ENCODE results near the gene MICAL2. TPM values are rescaled to one million over a fixed set of nuclear protein-coding genes. Genes with fewer than 3 reads are reported as not detected.

The MICAL2 gene
- total and polyA plus RNA-seq, 2 donors (not counting 1 experiment from before 2014, with no cell fraction given) = 0.32 to 0.40 TPM

DNA sequence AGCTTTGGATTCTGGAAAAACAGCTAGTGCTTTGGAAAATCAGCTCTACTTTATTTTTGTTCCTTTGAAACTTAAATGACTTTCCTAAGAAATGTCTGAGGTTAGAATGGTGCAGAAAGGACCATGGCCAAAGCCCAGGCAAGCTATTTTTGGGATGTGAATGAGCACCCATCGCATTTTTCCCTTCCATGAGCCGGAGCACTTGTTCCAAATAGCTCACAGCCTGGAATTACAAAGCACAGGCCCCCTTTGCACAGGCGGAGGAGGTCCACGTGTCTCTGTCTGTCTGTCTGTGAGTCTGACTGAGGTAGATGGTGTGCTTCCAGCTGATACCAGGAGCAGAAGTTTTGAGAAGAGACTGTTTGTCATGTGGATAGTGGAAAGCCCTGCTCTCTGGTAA is 50.7 kb downstream of the MICAL2 start:
- no peaks in the 10 kb centered on the region for H3K36me3 ChIP-seq (replicated peaks in 1 of 2; ENCODE audit: control extremely low read depth in 1 of 2, control insufficient read depth in 1 of 2, extremely low read depth in 1 of 2, insufficient read depth in 2 of 2, low read length in 1 of 2)
- no peak overlapping the region for H3K4me2 ChIP-seq (replicated peaks; ENCODE audit: low read depth, low read length, poor library complexity, severe bottlenecking)
- no peak overlapping the region for H2AFZ ChIP-seq (ENCODE audit: insufficient read depth, low read depth, low read length, poor library complexity, severe bottlenecking)
- no peaks in the 10 kb centered on the region for H4K20me1 ChIP-seq (ENCODE audit: control insufficient read depth, insufficient read depth, low read length, poor library complexity, severe bottlenecking)
- intact Hi-C loops (cut with micrococcal nuclease) = no loop called here
- ChIA-PET POLR2A (no interaction called here), CTCF (no interaction called here)
- no peak for TF ChIP-seq EZH2 (IDR thresholded peaks at IDR 0.05; ENCODE audit: borderline replicate concordance, insufficient read depth, low read depth, low read length, poor library complexity, severe bottlenecking)
- TF ChIP-seq, protein P1, sequence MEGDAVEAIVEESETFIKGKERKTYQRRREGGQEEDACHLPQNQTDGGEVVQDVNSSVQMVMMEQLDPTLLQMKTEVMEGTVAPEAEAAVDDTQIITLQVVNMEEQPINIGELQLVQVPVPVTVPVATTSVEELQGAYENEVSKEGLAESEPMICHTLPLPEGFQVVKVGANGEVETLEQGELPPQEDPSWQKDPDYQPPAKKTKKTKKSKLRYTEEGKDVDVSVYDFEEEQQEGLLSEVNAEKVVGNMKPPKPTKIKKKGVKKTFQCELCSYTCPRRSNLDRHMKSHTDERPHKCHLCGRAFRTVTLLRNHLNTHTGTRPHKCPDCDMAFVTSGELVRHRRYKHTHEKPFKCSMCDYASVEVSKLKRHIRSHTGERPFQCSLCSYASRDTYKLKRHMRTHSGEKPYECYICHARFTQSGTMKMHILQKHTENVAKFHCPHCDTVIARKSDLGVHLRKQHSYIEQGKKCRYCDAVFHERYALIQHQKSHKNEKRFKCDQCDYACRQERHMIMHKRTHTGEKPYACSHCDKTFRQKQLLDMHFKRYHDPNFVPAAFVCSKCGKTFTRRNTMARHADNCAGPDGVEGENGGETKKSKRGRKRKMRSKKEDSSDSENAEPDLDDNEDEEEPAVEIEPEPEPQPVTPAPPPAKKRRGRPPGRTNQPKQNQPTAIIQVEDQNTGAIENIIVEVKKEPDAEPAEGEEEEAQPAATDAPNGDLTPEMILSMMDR (IDR thresholded peaks at IDR 0.05) = no peak
- Mint-ChIP-seq H3K9me3 (ENCODE audit: insufficient read depth) (no peaks in the 10 kb centered on the region), H3K27ac (no peak overlapping the region), H3K4me1 (no peaks in the 10 kb centered on the region), H3K4me3 (no peak overlapping the region), H3K27me3 (peaks cover 5% of the 10 kb centered on the region)
- H3K27ac ChIP-seq (ENCODE audit: low read length in 2 of 2) = no peak overlapping the region
- WGBS (ENCODE audit: insufficient coverage) = 84% methylated on average over 4 of the region's 4 CpGs
- DNase-seq = no peak
- H3K9me3 ChIP-seq (ENCODE audit: control extremely low read depth in 1 of 3, control insufficient read depth in 2 of 3, insufficient read depth in 1 of 3, low read length in 2 of 3) = no peaks in the 10 kb centered on the region
- no peak for ATAC-seq (ENCODE audit: low read depth)
- H3K4me3 ChIP-seq (ENCODE audit: control extremely low read depth in 1 of 5, extremely low read depth in 1 of 5, insufficient read depth in 1 of 5, low read depth in 2 of 5, low read length in 4 of 5) = no peak overlapping the region
- H3K4me1 ChIP-seq (ENCODE audit: control insufficient read depth in 2 of 2, insufficient read depth in 2 of 2, low read length in 2 of 2) = no peaks in the 10 kb centered on the region
- H3K9ac ChIP-seq (ENCODE audit: low read length) = no peak overlapping the region
- no peaks in the 10 kb centered on the region for H3K79me2 ChIP-seq (ENCODE audit: control insufficient read depth, insufficient read depth, low read length)
- H3K27me3 ChIP-seq (replicated peaks in 1 of 4; ENCODE audit: control extremely low read depth in 1 of 4, control insufficient read depth in 3 of 4, insufficient read depth in 4 of 4, low read length in 3 of 4) = no peaks in the 10 kb centered on the region

DNA sequence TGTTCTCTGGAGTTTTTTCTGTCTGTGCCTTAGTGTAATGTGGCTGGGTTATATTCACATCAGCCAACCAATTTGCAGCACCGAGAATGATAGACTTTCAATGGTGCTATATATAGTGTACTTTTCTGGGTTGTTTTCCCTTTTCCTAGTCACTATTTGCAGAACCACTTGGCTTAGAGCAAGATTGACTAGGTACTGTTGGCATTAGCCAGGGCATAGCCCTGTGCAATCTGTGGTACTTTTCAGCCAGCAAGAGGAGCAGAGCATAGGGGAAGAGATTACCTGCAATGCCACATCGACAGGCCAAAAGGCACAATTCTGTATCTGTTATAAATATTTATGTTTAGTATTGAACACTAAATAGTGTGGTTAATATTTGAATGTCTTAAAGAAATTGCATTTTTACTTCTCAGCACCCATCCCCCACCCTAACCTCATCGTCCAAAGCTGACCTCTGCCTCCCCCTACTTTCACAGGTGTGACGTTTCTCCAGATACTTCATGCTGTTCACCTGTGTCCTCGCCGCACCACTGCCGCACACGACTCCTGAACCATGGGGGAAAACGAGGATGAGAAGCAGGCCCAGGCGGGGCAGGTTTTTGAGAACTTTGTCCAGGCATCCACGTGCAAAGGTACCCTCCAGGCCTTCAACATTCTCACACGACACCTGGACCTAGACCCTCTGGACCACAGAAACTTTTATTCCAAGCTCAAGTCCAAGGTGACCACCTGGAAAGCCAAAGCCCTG is 51.4 kb downstream of the MICAL2 start:
- Mint-ChIP-seq H3K27ac (no peak overlapping the region), H3K4me3 (no peak overlapping the region), H3K27me3 (peaks cover 10% of the 10 kb centered on the region), H3K4me1 (no peaks in the 10 kb centered on the region), H3K9me3 (ENCODE audit: insufficient read depth) (no peaks in the 10 kb centered on the region)
- no peaks in the 10 kb centered on the region for H3K9me3 ChIP-seq (ENCODE audit: control extremely low read depth in 1 of 3, control insufficient read depth in 2 of 3, insufficient read depth in 1 of 3, low read length in 2 of 3)
- POLR2A ChIA-PET = no interaction called here
- TF ChIP-seq, protein P1 (IDR thresholded peaks at IDR 0.05) = no peak
- TF ChIP-seq EZH2 (IDR thresholded peaks at IDR 0.05; ENCODE audit: borderline replicate concordance, insufficient read depth, low read depth, low read length, poor library complexity, severe bottlenecking) = no peak
- no peaks in the 10 kb centered on the region for H3K4me1 ChIP-seq (ENCODE audit: control insufficient read depth in 2 of 2, insufficient read depth in 2 of 2, low read length in 2 of 2)
- no peak overlapping the region for H3K27ac ChIP-seq (ENCODE audit: low read length in 2 of 2)
- no peaks in the 10 kb centered on the region for H4K20me1 ChIP-seq (ENCODE audit: control insufficient read depth, insufficient read depth, low read length, poor library complexity, severe bottlenecking)
- no peak overlapping the region for H3K4me2 ChIP-seq (replicated peaks; ENCODE audit: low read depth, low read length, poor library complexity, severe bottlenecking)
- H3K36me3 ChIP-seq (replicated peaks in 1 of 2; ENCODE audit: control extremely low read depth in 1 of 2, control insufficient read depth in 1 of 2, extremely low read depth in 1 of 2, insufficient read depth in 2 of 2, low read length in 1 of 2) = no peaks in the 10 kb centered on the region
- intact Hi-C loops (cut with micrococcal nuclease) = no loop called here
- H3K79me2 ChIP-seq (ENCODE audit: control insufficient read depth, insufficient read depth, low read length) = no peaks in the 10 kb centered on the region
- DNase-seq = no peak
- H3K9ac ChIP-seq (ENCODE audit: low read length) = no peak overlapping the region
- no peaks in the 10 kb centered on the region for H3K27me3 ChIP-seq (replicated peaks in 1 of 4; ENCODE audit: control extremely low read depth in 1 of 4, control insufficient read depth in 3 of 4, insufficient read depth in 4 of 4, low read length in 3 of 4)
- H3K4me3 ChIP-seq (ENCODE audit: control extremely low read depth in 1 of 5, extremely low read depth in 1 of 5, insufficient read depth in 1 of 5, low read depth in 2 of 5, low read length in 4 of 5) = no peak overlapping the region
- H2AFZ ChIP-seq (ENCODE audit: insufficient read depth, low read depth, low read length, poor library complexity, severe bottlenecking) = no peak overlapping the region
- CTCF ChIA-PET = no interaction called here
- 93% methylated on average over 10 of the region's 12 CpGs for WGBS (ENCODE audit: insufficient coverage)
- ATAC-seq (ENCODE audit: low read depth) = no peak

Data from B cell (primary cell).